ENCODE measurements around the gene PASK.

DNA sequence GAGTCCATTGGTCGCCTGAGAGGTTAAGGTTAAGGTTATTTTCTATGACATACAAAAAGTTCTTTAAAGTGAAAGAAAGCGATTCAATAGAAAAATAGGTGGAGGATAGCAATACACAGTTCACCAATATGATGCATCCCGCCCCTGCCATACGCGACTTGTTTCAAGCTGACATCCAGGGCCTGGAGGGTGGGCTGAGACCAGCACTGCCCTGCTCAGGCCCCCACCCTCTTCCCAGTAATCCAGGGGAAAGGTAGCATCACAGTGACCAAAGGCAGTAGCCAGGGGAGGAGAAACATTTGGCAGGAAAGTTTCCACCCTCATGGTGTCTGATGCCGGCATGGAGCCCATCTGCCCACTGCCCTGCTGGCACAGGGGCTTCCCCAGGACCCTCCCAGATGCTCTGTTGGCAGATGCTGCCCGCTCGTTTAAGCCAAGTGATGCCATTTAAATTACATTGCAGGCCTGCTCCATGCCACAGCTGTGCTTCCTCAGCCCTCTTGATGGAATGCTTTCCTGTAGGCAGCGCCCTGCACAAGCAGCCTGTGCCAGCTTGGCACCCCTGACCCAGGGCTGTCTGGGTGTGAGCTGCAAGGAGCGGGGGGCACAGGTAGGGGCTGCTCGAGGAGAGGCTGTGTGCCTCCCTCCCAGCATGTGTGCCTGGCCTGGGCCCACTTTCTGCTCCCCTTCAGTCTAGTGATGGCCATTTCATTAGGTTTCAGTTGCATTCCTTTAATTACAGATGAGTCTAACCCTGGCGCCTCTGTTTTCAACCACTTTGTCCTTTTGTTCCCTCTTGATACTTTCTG, 28.5 kb upstream of the PASK start:
- TF ChIP-seq, protein P1, sequence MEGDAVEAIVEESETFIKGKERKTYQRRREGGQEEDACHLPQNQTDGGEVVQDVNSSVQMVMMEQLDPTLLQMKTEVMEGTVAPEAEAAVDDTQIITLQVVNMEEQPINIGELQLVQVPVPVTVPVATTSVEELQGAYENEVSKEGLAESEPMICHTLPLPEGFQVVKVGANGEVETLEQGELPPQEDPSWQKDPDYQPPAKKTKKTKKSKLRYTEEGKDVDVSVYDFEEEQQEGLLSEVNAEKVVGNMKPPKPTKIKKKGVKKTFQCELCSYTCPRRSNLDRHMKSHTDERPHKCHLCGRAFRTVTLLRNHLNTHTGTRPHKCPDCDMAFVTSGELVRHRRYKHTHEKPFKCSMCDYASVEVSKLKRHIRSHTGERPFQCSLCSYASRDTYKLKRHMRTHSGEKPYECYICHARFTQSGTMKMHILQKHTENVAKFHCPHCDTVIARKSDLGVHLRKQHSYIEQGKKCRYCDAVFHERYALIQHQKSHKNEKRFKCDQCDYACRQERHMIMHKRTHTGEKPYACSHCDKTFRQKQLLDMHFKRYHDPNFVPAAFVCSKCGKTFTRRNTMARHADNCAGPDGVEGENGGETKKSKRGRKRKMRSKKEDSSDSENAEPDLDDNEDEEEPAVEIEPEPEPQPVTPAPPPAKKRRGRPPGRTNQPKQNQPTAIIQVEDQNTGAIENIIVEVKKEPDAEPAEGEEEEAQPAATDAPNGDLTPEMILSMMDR (IDR thresholded peaks at IDR 0.05), result no peak
- no peak for TF ChIP-seq POLR2A (IDR thresholded peaks at IDR 0.05)
